ENCODE data around the gene GDPGP1.

GDPGP1 gene

DNA sequence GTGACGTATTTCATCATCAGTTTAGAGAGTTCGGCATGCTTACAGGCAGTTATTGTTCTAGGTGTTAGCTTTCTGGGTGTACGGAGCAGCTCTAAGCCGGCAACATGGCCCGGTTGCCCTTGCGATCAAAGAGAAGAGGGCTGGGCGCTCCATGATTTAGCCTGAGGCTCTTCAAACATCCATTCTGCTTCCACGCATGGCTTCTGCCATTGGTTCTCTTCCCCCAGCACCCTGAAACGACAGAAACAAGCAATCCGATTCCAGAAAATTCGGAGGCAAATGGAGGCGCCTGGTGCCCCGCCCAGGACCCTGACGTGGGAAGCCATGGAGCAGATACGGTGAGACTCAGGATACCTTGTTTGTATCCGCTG lies 32.0 kb downstream of the GDPGP1 start:
- Histone ChIP-seq H2BK15ac (ENCODE audit: low read length) (no peak overlapping the region), H3K9me3 (replicated peaks in 1 of 2; ENCODE audit: control insufficient read depth in 2 of 2, insufficient read depth in 1 of 2, low read depth in 1 of 2, low read length in 2 of 2) (no peaks in the 10 kb centered on the region), H4K8ac (ENCODE audit: low read depth, low read length) (no peak overlapping the region), H3K4me2 (ENCODE audit: insufficient read depth, low read length, poor library complexity, severe bottlenecking) (peak overlapping the region; percentile 51), H3K79me1 (ENCODE audit: low read depth, low read length) (peaks cover 2% of the 10 kb centered on the region), H3K27ac (replicated peaks; ENCODE audit: low read length) (peak overlapping the region; percentile 85), H3K4me3 (ENCODE audit: low read length in 2 of 2) (peak overlapping the region; percentile 89 to 90), H4K91ac (ENCODE audit: low read depth, low read length, poor library complexity) (no peak overlapping the region), H3K4me1 (ENCODE audit: control insufficient read depth in 2 of 2, insufficient read depth in 1 of 2, low read depth in 1 of 2, low read length in 2 of 2) (peaks cover 9 to 12% of the 10 kb centered on the region in 2 donors), H3K36me3 (replicated peaks in 1 of 2; ENCODE audit: control insufficient read depth in 2 of 2, insufficient read depth in 2 of 2, low read length in 2 of 2) (peaks cover 8 to 41% of the 10 kb centered on the region in 2 donors), H2BK5ac (ENCODE audit: low read length) (no peak overlapping the region), H3K27me3 (ENCODE audit: control insufficient read depth in 3 of 3, insufficient read depth in 3 of 3, low read depth in 1 of 3, low read length in 3 of 3) (no peaks in the 10 kb centered on the region), H3K18ac (ENCODE audit: low read length) (peak overlapping the region; percentile 50), H2AK5ac (ENCODE audit: low read depth, low read length) (no peak overlapping the region), H2BK12ac (ENCODE audit: low read length) (no peak overlapping the region), H3K9ac (ENCODE audit: low read depth, low read length, poor library complexity) (peak overlapping the region; percentile 54), H3K14ac (ENCODE audit: low read length) (no peak overlapping the region), H3K4ac (ENCODE audit: low read length) (no peak overlapping the region), H3K23ac (ENCODE audit: low read depth, low read length, poor library complexity) (no peak overlapping the region), H2BK120ac (ENCODE audit: low read depth, low read length) (no peak overlapping the region), H2AFZ (ENCODE audit: low read length) (peak overlapping the region; percentile 91)
- DNase-seq (ENCODE audit: low spot score) = no peak
- WGBS, 2 donors (ENCODE audit: extremely low coverage in 2 of 2, insufficient read length in 2 of 2, insufficient replicate concordance in 1 of 2) = no CpG with 5 or more reads among the region's 16 CpGs

DNA sequence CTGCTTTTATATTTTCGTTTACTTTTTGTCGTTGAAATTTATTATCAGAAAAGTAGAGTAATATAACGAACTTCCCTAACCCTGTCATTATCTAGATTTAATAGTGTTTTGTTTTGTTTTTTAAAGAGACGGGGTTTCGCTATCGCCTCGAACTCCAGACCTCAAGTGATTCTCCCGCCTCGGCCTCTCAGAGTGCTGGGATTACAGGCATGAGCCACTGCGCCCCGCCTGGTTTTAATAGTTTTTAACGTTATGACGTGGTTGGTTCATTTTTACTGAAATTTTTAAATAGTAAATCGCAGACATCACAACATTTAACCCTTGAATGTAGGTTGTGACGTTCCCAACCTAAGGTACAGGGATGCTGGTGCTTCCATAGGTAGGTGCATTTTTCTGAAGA lies 32.5 kb downstream of the GDPGP1 start:
- Histone ChIP-seq H3K14ac (ENCODE audit: low read length) (no peak overlapping the region), H2BK120ac (ENCODE audit: low read depth, low read length) (no peak overlapping the region), H3K4me1 (ENCODE audit: control insufficient read depth in 2 of 2, insufficient read depth in 1 of 2, low read depth in 1 of 2, low read length in 2 of 2) (peaks cover 9 to 12% of the 10 kb centered on the region in 2 donors), H3K9ac (ENCODE audit: low read depth, low read length, poor library complexity) (no peak overlapping the region), H3K4me2 (ENCODE audit: insufficient read depth, low read length, poor library complexity, severe bottlenecking) (peak overlapping the region; percentile 51), H3K4me3 (ENCODE audit: low read length in 2 of 2) (peak overlapping the region; percentile 89 to 90), H3K27ac (replicated peaks; ENCODE audit: low read length) (no peak overlapping the region), H4K91ac (ENCODE audit: low read depth, low read length, poor library complexity) (no peak overlapping the region), H3K4ac (ENCODE audit: low read length) (no peak overlapping the region), H3K9me3 (replicated peaks in 1 of 2; ENCODE audit: control insufficient read depth in 2 of 2, insufficient read depth in 1 of 2, low read depth in 1 of 2, low read length in 2 of 2) (no peaks in the 10 kb centered on the region), H2BK5ac (ENCODE audit: low read length) (no peak overlapping the region), H4K8ac (ENCODE audit: low read depth, low read length) (no peak overlapping the region), H3K27me3 (ENCODE audit: control insufficient read depth in 3 of 3, insufficient read depth in 3 of 3, low read depth in 1 of 3, low read length in 3 of 3) (no peaks in the 10 kb centered on the region), H2AFZ (ENCODE audit: low read length) (no peak overlapping the region), H3K36me3 (replicated peaks in 1 of 2; ENCODE audit: control insufficient read depth in 2 of 2, insufficient read depth in 2 of 2, low read length in 2 of 2) (peaks cover 13 to 45% of the 10 kb centered on the region in 2 donors), H3K79me1 (ENCODE audit: low read depth, low read length) (peaks cover 3% of the 10 kb centered on the region), H2BK12ac (ENCODE audit: low read length) (no peak overlapping the region), H3K18ac (ENCODE audit: low read length) (no peak overlapping the region), H3K23ac (ENCODE audit: low read depth, low read length, poor library complexity) (no peak overlapping the region), H2AK5ac (ENCODE audit: low read depth, low read length) (no peak overlapping the region), H2BK15ac (ENCODE audit: low read length) (no peak overlapping the region)
- DNase-seq (ENCODE audit: low spot score) = no peak
- no CpG with 5 or more reads among the region's 15 CpGs for WGBS, 2 donors (ENCODE audit: extremely low coverage in 2 of 2, insufficient read length in 2 of 2, insufficient replicate concordance in 1 of 2)

DNA sequence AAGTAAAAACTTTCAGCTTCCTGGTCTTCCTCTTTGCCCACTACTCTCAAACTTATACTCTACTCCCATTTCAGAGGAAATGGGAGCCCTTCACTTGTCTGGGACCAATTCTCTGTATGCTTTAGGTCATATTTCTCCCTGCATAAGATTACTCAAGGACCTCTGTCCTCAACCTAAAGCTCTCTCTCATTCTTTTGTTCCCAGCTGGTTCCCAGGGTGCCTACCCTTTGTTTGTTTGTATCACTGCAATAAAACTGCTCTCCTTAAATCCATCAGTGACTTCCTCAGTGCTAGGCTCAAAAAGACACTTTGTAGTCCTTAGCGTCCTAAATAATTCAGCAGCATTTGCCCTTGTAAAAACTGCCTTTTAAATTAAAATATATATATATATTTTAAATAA lies 34.4 kb downstream of the GDPGP1 start:
- DNase-seq (ENCODE audit: low spot score) = no peak
- H4K91ac ChIP-seq (ENCODE audit: low read depth, low read length, poor library complexity) = no peak overlapping the region
- no peak overlapping the region for H3K9ac ChIP-seq (ENCODE audit: low read depth, low read length, poor library complexity)
- peaks cover 9 to 12% of the 10 kb centered on the region in 2 donors for H3K4me1 ChIP-seq (ENCODE audit: control insufficient read depth in 2 of 2, insufficient read depth in 1 of 2, low read depth in 1 of 2, low read length in 2 of 2)
- H3K18ac ChIP-seq (ENCODE audit: low read length) = no peak overlapping the region
- no peak overlapping the region for H3K23ac ChIP-seq (ENCODE audit: low read depth, low read length, poor library complexity)
- peaks cover 4% of the 10 kb centered on the region for H3K79me1 ChIP-seq (ENCODE audit: low read depth, low read length)
- H2BK5ac ChIP-seq (ENCODE audit: low read length) = no peak overlapping the region
- H2AFZ ChIP-seq (ENCODE audit: low read length) = no peak overlapping the region
- no peak overlapping the region for H2BK15ac ChIP-seq (ENCODE audit: low read length)
- WGBS, 2 donors (ENCODE audit: extremely low coverage in 2 of 2, insufficient read length in 2 of 2, insufficient replicate concordance in 1 of 2) = no CpG with 5 or more reads among the region's 1 CpG
- no peak overlapping the region for H2BK120ac ChIP-seq (ENCODE audit: low read depth, low read length)
- H4K8ac ChIP-seq (ENCODE audit: low read depth, low read length) = no peak overlapping the region
- no peaks in the 10 kb centered on the region for H3K27me3 ChIP-seq (ENCODE audit: control insufficient read depth in 3 of 3, insufficient read depth in 3 of 3, low read depth in 1 of 3, low read length in 3 of 3)
- no peak overlapping the region for H2BK12ac ChIP-seq (ENCODE audit: low read length)
- no peak overlapping the region for H3K27ac ChIP-seq (replicated peaks; ENCODE audit: low read length)
- H3K36me3 ChIP-seq (replicated peaks in 1 of 2; ENCODE audit: control insufficient read depth in 2 of 2, insufficient read depth in 2 of 2, low read length in 2 of 2) = peaks cover 24 to 64% of the 10 kb centered on the region in 2 donors
- no peak overlapping the region for H2AK5ac ChIP-seq (ENCODE audit: low read depth, low read length)
- H3K9me3 ChIP-seq (replicated peaks in 1 of 2; ENCODE audit: control insufficient read depth in 2 of 2, insufficient read depth in 1 of 2, low read depth in 1 of 2, low read length in 2 of 2) = no peaks in the 10 kb centered on the region
- H3K4me2 ChIP-seq (ENCODE audit: insufficient read depth, low read length, poor library complexity, severe bottlenecking) = no peak overlapping the region
- no peak overlapping the region for H3K4ac ChIP-seq (ENCODE audit: low read length)
- H3K14ac ChIP-seq (ENCODE audit: low read length) = no peak overlapping the region
- no peak overlapping the region for H3K4me3 ChIP-seq (ENCODE audit: low read length in 2 of 2)

DNA sequence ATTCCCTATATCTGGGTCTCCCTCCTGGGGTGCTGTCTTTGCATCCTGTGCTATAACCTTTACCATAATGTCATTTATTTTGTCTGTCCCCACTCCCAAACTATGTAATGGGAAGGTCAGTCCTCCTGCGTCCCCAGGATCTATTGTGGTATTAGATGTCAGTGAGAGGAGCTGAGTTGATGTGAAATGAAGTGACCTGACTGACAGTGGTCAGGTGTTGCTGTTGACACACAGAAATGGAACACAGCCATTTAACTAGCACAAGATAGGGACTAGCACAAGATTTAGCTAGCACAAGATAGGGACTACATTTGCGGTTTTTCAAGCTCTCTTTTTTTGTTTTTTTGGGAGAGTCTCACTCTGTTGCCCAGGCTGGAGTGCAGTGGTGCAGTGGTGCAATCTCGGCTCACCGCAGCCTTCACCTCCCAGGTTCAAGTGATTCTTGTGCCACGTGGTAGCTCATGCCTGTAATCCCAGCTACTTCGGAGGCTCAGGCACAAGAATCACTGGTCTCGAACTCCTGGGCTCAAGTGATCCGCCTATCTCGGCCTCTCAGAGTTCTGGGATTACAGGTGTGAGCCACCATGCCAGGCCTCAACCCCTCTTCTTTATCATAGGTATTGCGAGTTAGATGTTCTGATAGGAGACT lies 36.6 kb downstream of the GDPGP1 start:
- H4K8ac ChIP-seq (ENCODE audit: low read depth, low read length) = no peak overlapping the region
- H3K36me3 ChIP-seq (replicated peaks in 1 of 2; ENCODE audit: control insufficient read depth in 2 of 2, insufficient read depth in 2 of 2, low read length in 2 of 2) = peaks cover 27 to 82% of the 10 kb centered on the region in 2 donors
- H3K4me1 ChIP-seq (ENCODE audit: control insufficient read depth in 2 of 2, insufficient read depth in 1 of 2, low read depth in 1 of 2, low read length in 2 of 2) = peaks cover 4 to 6% of the 10 kb centered on the region in 2 donors
- H2BK120ac ChIP-seq (ENCODE audit: low read depth, low read length) = no peak overlapping the region
- H3K23ac ChIP-seq (ENCODE audit: low read depth, low read length, poor library complexity) = no peak overlapping the region
- no peak overlapping the region for H2AK5ac ChIP-seq (ENCODE audit: low read depth, low read length)
- H3K4ac ChIP-seq (ENCODE audit: low read length) = no peak overlapping the region
- H3K79me1 ChIP-seq (ENCODE audit: low read depth, low read length) = peaks cover 6% of the 10 kb centered on the region
- no CpG with 5 or more reads among the region's 10 CpGs for WGBS, 2 donors (ENCODE audit: extremely low coverage in 2 of 2, insufficient read length in 2 of 2, insufficient replicate concordance in 1 of 2)
- no peak overlapping the region for H3K18ac ChIP-seq (ENCODE audit: low read length)
- H3K9me3 ChIP-seq (replicated peaks in 1 of 2; ENCODE audit: control insufficient read depth in 2 of 2, insufficient read depth in 1 of 2, low read depth in 1 of 2, low read length in 2 of 2) = no peaks in the 10 kb centered on the region
- H3K4me2 ChIP-seq (ENCODE audit: insufficient read depth, low read length, poor library complexity, severe bottlenecking) = no peak overlapping the region
- no peak overlapping the region for H2BK12ac ChIP-seq (ENCODE audit: low read length)
- H2AFZ ChIP-seq (ENCODE audit: low read length) = no peak overlapping the region
- no peaks in the 10 kb centered on the region for H3K27me3 ChIP-seq (ENCODE audit: control insufficient read depth in 3 of 3, insufficient read depth in 3 of 3, low read depth in 1 of 3, low read length in 3 of 3)
- no peak overlapping the region for H4K91ac ChIP-seq (ENCODE audit: low read depth, low read length, poor library complexity)
- no peak overlapping the region for H3K27ac ChIP-seq (replicated peaks; ENCODE audit: low read length)
- no peak overlapping the region for H3K14ac ChIP-seq (ENCODE audit: low read length)
- H3K4me3 ChIP-seq (ENCODE audit: low read length in 2 of 2) = no peak overlapping the region
- H2BK15ac ChIP-seq (ENCODE audit: low read length) = no peak overlapping the region
- no peak for DNase-seq (ENCODE audit: low spot score)
- no peak overlapping the region for H2BK5ac ChIP-seq (ENCODE audit: low read length)
- no peak overlapping the region for H3K9ac ChIP-seq (ENCODE audit: low read depth, low read length, poor library complexity)

All from neuronal stem cell (in vitro differentiated cells).